HEK293 (cell line): ENCODE data around the gene ERICH4.

Experiments used
- CTCF ChIA-PET: fragments of 350-600 bp; formaldehyde crosslinking; extraction: SDS; loops from one replicate; lab custom pipeline; 2021; ENCODE audit warnings: antibody characterized with exemption; lab: Yijun Ruan, JAX
- POLR2A ChIA-PET: fragments of 300-600 bp; formaldehyde crosslinking; extraction: SDS; loops from one replicate; lab custom pipeline; 2020; ENCODE audit warnings: antibody characterized with exemption, inconsistent platforms; lab: Yijun Ruan, JAX
- H3K27ac ChIP-seq: fragments of 200-500 bp; sonication (Bioruptor generic); 2 replicates; pipeline ENCODE4 v1.5.1; 2014; ENCODE audit warnings: low read depth, low read length, control low read depth, inconsistent platforms; ENCODE audit errors: extremely low read depth
- H3K36me3 ChIP-seq, 2 experiments: fragments of 200-500 bp in 1 of 2; sonication (Bioruptor generic) in 1 of 2; 1 replicate in 1 of 2; 2 replicates in 1 of 2; pipeline ENCODE4 v1.5.1; 2014 to 2017; ENCODE audit warnings: inconsistent platforms in 2 of 2, low read length in 2 of 2; ENCODE audit not compliant: control insufficient read depth in 2 of 2, insufficient read depth in 1 of 2
- H3K4me1 ChIP-seq: fragments of 200-500 bp; sonication (Bioruptor generic); 2 replicates; pipeline ENCODE4 v1.5.1; 2014; ENCODE audit warnings: mild to moderate bottlenecking, low read length, inconsistent platforms; ENCODE audit not compliant: control insufficient read depth, insufficient read depth
- H3K4me3 ChIP-seq: 2 replicates; pipeline ENCODE4 v1.5.1; 2011; ENCODE audit warnings: low read depth, mild to moderate bottlenecking, control low read depth, low read length, moderate library complexity
- H3K9me3 ChIP-seq: fragments of 200-500 bp; sonication (Bioruptor generic); 2 replicates; pipeline ENCODE4 v1.5.1; 2014; ENCODE audit warnings: low read depth, low read length, inconsistent platforms; ENCODE audit not compliant: control insufficient read depth, insufficient read depth
- HOXC10 ChIP-seq: sonication (generic); formaldehyde crosslinking; IDR thresholded peaks from 2 replicates; pipeline ENCODE4 v1.8.1; 2023; ENCODE audit warnings: mild to moderate bottlenecking, missing genetic modification reagents
- IKZF3 ChIP-seq: fragments of 450-650 bp; IDR thresholded peaks from 2 replicates; pipeline ENCODE4 v1.5.0; 2018; ENCODE audit warnings: missing biosample characterization, mild to moderate bottlenecking, missing genetic modification characterization, moderate library complexity
- SALL2 ChIP-seq: fragments of 450-650 bp; formaldehyde crosslinking; IDR thresholded peaks from 2 replicates; pipeline ENCODE4 v1.5.0; 2017; ENCODE audit warnings: missing biosample characterization, mild to moderate bottlenecking, missing genetic modification characterization, borderline replicate concordance
- SCRT2 ChIP-seq: fragments of 450-650 bp; formaldehyde crosslinking; IDR thresholded peaks from 2 replicates; pipeline ENCODE4 v1.5.1; 2016; ENCODE audit warnings: missing biosample characterization, missing genetic modification characterization
- ZBTB21 ChIP-seq: fragments of 450-650 bp; formaldehyde crosslinking; IDR thresholded peaks from 2 replicates; pipeline ENCODE4 v1.5.1; 2017; ENCODE audit warnings: missing biosample characterization, missing genetic modification characterization
- ZBTB6 ChIP-seq: fragments of 450-650 bp; formaldehyde crosslinking; IDR thresholded peaks from 2 replicates; pipeline ENCODE4 v1.5.1; 2017; ENCODE audit warnings: missing biosample characterization, missing genetic modification characterization
- ZFP69B ChIP-seq: fragments of 450-650 bp; formaldehyde crosslinking; IDR thresholded peaks from 2 replicates; pipeline ENCODE4 v1.5.1; 2016; ENCODE audit warnings: missing biosample characterization, missing genetic modification characterization
- ZNF121 ChIP-seq: fragments of 450-650 bp; formaldehyde crosslinking; IDR thresholded peaks from 2 replicates; pipeline ENCODE4 v1.5.1; 2016; ENCODE audit warnings: missing biosample characterization, missing genetic modification characterization
- ZNF157 ChIP-seq: fragments of 450-650 bp; formaldehyde crosslinking; IDR thresholded peaks from 2 replicates; pipeline ENCODE4 v1.5.1; 2016; ENCODE audit warnings: missing biosample characterization, missing genetic modification characterization
- ZNF274 ChIP-seq, 2 experiments: fragments of 200-500 bp in 1 of 2; fragments of 450-650 bp in 1 of 2; sonication (Bioruptor generic) in 1 of 2; formaldehyde crosslinking in 1 of 2; IDR thresholded peaks; 2 replicates each; pipeline versions ENCODE4 v1.5.1 to v1.6.1; 2014 to 2016; ENCODE audit warnings: borderline replicate concordance in 1 of 2, inconsistent platforms in 1 of 2, low read length in 1 of 2, missing biosample characterization in 1 of 2, missing genetic modification characterization in 1 of 2
- ZNF311 ChIP-seq: fragments of 450-650 bp; formaldehyde crosslinking; IDR thresholded peaks from 2 replicates; pipeline ENCODE4 v1.5.1; 2017; ENCODE audit warnings: missing biosample characterization, missing genetic modification characterization, borderline replicate concordance
- ZNF37A ChIP-seq: fragments of 450-650 bp; IDR thresholded peaks from 2 replicates; pipeline ENCODE4 v1.5.1; 2018; ENCODE audit warnings: missing biosample characterization, missing genetic modification characterization
- ZNF404 ChIP-seq: fragments of 450-650 bp; formaldehyde crosslinking; IDR thresholded peaks from 2 replicates; pipeline ENCODE4 v1.5.1; 2017; ENCODE audit warnings: missing biosample characterization, missing genetic modification characterization
- ZNF426 ChIP-seq: fragments of 450-650 bp; formaldehyde crosslinking; IDR thresholded peaks from 2 replicates; pipeline ENCODE4 v1.5.1; 2017; ENCODE audit warnings: missing biosample characterization, missing genetic modification characterization, mild to moderate bottlenecking, inconsistent platforms, moderate library complexity
- ZNF501 ChIP-seq: fragments of 450-650 bp; formaldehyde crosslinking; IDR thresholded peaks from 2 replicates; pipeline ENCODE4 v1.5.1; 2016; ENCODE audit warnings: missing biosample characterization, missing genetic modification characterization
- ZNF571 ChIP-seq: fragments of 450-650 bp; formaldehyde crosslinking; IDR thresholded peaks from 2 replicates; pipeline ENCODE4 v1.5.0; 2017; ENCODE audit warnings: missing biosample characterization, missing genetic modification characterization
- ZNF585B ChIP-seq: fragments of 450-650 bp; formaldehyde crosslinking; IDR thresholded peaks from 2 replicates; pipeline ENCODE4 v1.5.1; 2016; ENCODE audit warnings: missing biosample characterization, missing genetic modification characterization
- ZNF639 ChIP-seq: fragments of 450-650 bp; formaldehyde crosslinking; IDR thresholded peaks from 2 replicates; pipeline ENCODE4 v1.5.1; 2016; ENCODE audit warnings: missing biosample characterization, missing genetic modification characterization
- ZNF658 ChIP-seq: fragments of 450-650 bp; formaldehyde crosslinking; IDR thresholded peaks from 2 replicates; pipeline ENCODE4; 2016; ENCODE audit warnings: missing biosample characterization, missing genetic modification characterization
- ZNF677 ChIP-seq: fragments of 450-650 bp; IDR thresholded peaks from 2 replicates; pipeline ENCODE4 v1.5.0; 2018; ENCODE audit warnings: missing biosample characterization, mild to moderate bottlenecking, missing genetic modification characterization, moderate library complexity
- ZNF692 ChIP-seq: fragments of 450-650 bp; formaldehyde crosslinking; IDR thresholded peaks from 2 replicates; pipeline ENCODE4 v1.5.1; 2016; ENCODE audit warnings: missing biosample characterization, missing genetic modification characterization
- ZNF843 ChIP-seq: fragments of 450-650 bp; formaldehyde crosslinking; IDR thresholded peaks from 2 replicates; pipeline ENCODE4 v1.5.1; 2016; ENCODE audit warnings: missing biosample characterization, missing genetic modification characterization
- ZSCAN23 ChIP-seq: fragments of 450-650 bp; formaldehyde crosslinking; IDR thresholded peaks from 2 replicates; pipeline ENCODE4 v1.5.1; 2016; ENCODE audit warnings: missing biosample characterization, missing genetic modification characterization

The ERICH4 gene

GRCh38 chr19:41412953-41413352 lies 30.0 kb upstream of the ERICH4 start:
- H3K27ac ChIP-seq = no peak overlapping the region
- TF ChIP-seq ZNF585B (tag by site-specific recombination) = no peak
- no peak for TF ChIP-seq IKZF3 (tag by site-specific recombination)
- no peak for TF ChIP-seq ZFP69B (tag by site-specific recombination)
- TF ChIP-seq ZNF843 (tag by site-specific recombination) = no peak
- TF ChIP-seq ZNF677 (tag by site-specific recombination) = no peak
- TF ChIP-seq ZNF501 (tag by site-specific recombination) = no peak
- no peak for TF ChIP-seq SALL2
- no peak for TF ChIP-seq ZNF157 (tag by site-specific recombination)
- TF ChIP-seq ZNF121 (tag by site-specific recombination) = no peak
- no peak overlapping the region for H3K4me3 ChIP-seq
- no peaks in the 10 kb centered on the region for H3K9me3 ChIP-seq
- CTCF ChIA-PET = no interaction called here
- POLR2A ChIA-PET = interaction anchor here (1.3 kb wide), 1 partner anchor 26 kb away, joined by 4 read pairs; the partner anchor contains the start of gene DMAC2
- peaks cover 13 to 26% of the 10 kb centered on the region in 2 experiments; a peak in 2 of 3 replicates for H3K36me3 ChIP-seq
- peaks cover 5% of the 10 kb centered on the region; the same call in 1 of the 2 replicates for H3K4me1 ChIP-seq

GRCh38 chr19:41413947-41414346 lies 29.0 kb upstream of the ERICH4 start:
- no peak overlapping the region for H3K4me3 ChIP-seq
- peaks cover 5% of the 10 kb centered on the region; the same call in 1 of the 2 replicates for H3K4me1 ChIP-seq
- ChIA-PET CTCF (interaction anchor here (0.6 kb wide), 1 partner anchor 32 kb away, joined by 3 read pairs; no protein-coding TSS in a partner anchor), POLR2A (interaction anchor here (0.5 kb wide), 1 partner anchor 35 kb away, joined by 3 read pairs; no protein-coding TSS in a partner anchor)
- H3K9me3 ChIP-seq = no peaks in the 10 kb centered on the region
- H3K36me3 ChIP-seq = peaks cover 20 to 30% of the 10 kb centered on the region in 2 experiments
- TF ChIP-seq ZNF639 (no peak), SCRT2 (tag by site-specific recombination) (no peak), ZNF692 (tag by site-specific recombination) (no peak)
- no peak overlapping the region for H3K27ac ChIP-seq

GRCh38 chr19:41414461-41414860 lies 28.5 kb upstream of the ERICH4 start:
- CTCF ChIA-PET = interaction anchor here (0.6 to 0.9 kb wide), 2 partner anchors 33 to 149 kb away, joined by 3 to 7 read pairs; no protein-coding TSS in a partner anchor
- no peak overlapping the region for H3K27ac ChIP-seq
- TF ChIP-seq ZNF311 (tag by site-specific recombination) (no peak), ZBTB21 (tag by site-specific recombination) (no peak), ZNF274 (IDR thresholded peaks at IDR 0.05; ENCODE audit: low read length) (no peak), ZNF274 (tag by site-specific recombination; IDR thresholded peaks at IDR 0.05; ENCODE audit: borderline replicate concordance) (no peak), ZNF426 (tag by site-specific recombination) (no peak), ZNF571 (tag by site-specific recombination) (no peak), HOXC10 (CRISPR knock-in tag) (no peak), ZNF37A (tag by site-specific recombination) (no peak), ZBTB6 (no peak), ZNF404 (tag by site-specific recombination) (no peak), ZNF658 (tag by site-specific recombination) (no peak), ZSCAN23 (no peak)
- peaks cover 25 to 35% of the 10 kb centered on the region in 2 experiments for H3K36me3 ChIP-seq
- POLR2A ChIA-PET = interaction anchor here (0.5 kb wide), 1 partner anchor 35 kb away, joined by 3 read pairs; no protein-coding TSS in a partner anchor
- H3K4me3 ChIP-seq = no peak overlapping the region
- H3K4me1 ChIP-seq = peaks cover under 1% of the 10 kb centered on the region; the same call in 1 of the 2 replicates
- no peaks in the 10 kb centered on the region for H3K9me3 ChIP-seq
